ENCODE measurements around the gene FAM43B.

- TF ChIP-seq ETV6 (conservative IDR thresholded peaks at IDR 0.05 in 1 of 2, IDR thresholded peaks at IDR 0.05 in 1 of 2; ENCODE audit: borderline replicate concordance in 1 of 2, low read depth in 1 of 2) (no peak), RFX5 (IDR thresholded peaks at IDR 0.05; ENCODE audit: low read depth, low read length) (no peak), NR2C1 (IDR thresholded peaks at IDR 0.05) (no peak), POLR2A (IDR thresholded peaks at IDR 0.05; ENCODE audit: low read depth, low read length) (no peak), EZH2 (IDR thresholded peaks at IDR 0.05; ENCODE audit: borderline replicate concordance, control insufficient read depth, low read depth, low read length) (no peak), CBX5 (IDR thresholded peaks at IDR 0.05; ENCODE audit: low read depth) (no peak), TCF12 (IDR thresholded peaks at IDR 0.05; ENCODE audit: low read depth, low read length) (no peak), ELK1 (IDR thresholded peaks at IDR 0.05; ENCODE audit: low read depth, low read length) (no peak), MTA3 (IDR thresholded peaks at IDR 0.05; ENCODE audit: borderline replicate concordance, low read length) (no peak), JUND (IDR thresholded peaks at IDR 0.05; ENCODE audit: low read depth, low read length) (no peak), POLR2AphosphoS5 (IDR thresholded peaks at IDR 0.05; ENCODE audit: low read length) (no peak), SP1 (IDR thresholded peaks at IDR 0.05; ENCODE audit: low read depth, low read length) (no peak)
- TF ChIP-seq, protein P1, sequence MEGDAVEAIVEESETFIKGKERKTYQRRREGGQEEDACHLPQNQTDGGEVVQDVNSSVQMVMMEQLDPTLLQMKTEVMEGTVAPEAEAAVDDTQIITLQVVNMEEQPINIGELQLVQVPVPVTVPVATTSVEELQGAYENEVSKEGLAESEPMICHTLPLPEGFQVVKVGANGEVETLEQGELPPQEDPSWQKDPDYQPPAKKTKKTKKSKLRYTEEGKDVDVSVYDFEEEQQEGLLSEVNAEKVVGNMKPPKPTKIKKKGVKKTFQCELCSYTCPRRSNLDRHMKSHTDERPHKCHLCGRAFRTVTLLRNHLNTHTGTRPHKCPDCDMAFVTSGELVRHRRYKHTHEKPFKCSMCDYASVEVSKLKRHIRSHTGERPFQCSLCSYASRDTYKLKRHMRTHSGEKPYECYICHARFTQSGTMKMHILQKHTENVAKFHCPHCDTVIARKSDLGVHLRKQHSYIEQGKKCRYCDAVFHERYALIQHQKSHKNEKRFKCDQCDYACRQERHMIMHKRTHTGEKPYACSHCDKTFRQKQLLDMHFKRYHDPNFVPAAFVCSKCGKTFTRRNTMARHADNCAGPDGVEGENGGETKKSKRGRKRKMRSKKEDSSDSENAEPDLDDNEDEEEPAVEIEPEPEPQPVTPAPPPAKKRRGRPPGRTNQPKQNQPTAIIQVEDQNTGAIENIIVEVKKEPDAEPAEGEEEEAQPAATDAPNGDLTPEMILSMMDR (IDR thresholded peaks at IDR 0.05 in 2 of 3, conservative IDR thresholded peaks at IDR 0.05 in 1 of 3; ENCODE audit: control insufficient read depth in 2 of 3, extremely low read depth in 1 of 3, insufficient read depth in 1 of 3, low read depth in 3 of 3, low read length in 3 of 3): no peak
- TF ChIP-seq, protein P2, sequence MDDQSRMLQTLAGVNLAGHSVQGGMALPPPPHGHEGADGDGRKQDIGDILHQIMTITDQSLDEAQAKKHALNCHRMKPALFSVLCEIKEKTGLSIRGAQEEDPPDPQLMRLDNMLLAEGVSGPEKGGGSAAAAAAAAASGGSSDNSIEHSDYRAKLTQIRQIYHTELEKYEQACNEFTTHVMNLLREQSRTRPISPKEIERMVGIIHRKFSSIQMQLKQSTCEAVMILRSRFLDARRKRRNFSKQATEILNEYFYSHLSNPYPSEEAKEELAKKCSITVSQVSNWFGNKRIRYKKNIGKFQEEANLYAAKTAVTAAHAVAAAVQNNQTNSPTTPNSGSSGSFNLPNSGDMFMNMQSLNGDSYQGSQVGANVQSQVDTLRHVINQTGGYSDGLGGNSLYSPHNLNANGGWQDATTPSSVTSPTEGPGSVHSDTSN (IDR thresholded peaks at IDR 0.05; ENCODE audit: insufficient replicate concordance, low read depth, low read length): no peak
Observed at GRCh38 chr1:20555025-20555757, 2.8 kb downstream of the FAM43B start.

Measured in GM12878 (cell line).